ENCODE results near the gene MRPL12.
A peak's percentile ranks its signal among the peaks of the same experiment; 100 is the strongest.

The MRPL12 gene

GRCh38 chr17:81682565-81683207 lies 20.5 kb upstream of the MRPL12 start:
- DNase-seq (ENCODE audit: insufficient read length, low spot score), result no peak
- no peak for TF ChIP-seq CTCF (IDR thresholded peaks at IDR 0.05; ENCODE audit: insufficient read depth, missing control alignments)
- FAIRE-seq, result no peak

- FAIRE-seq (no peak), DNase-seq (ENCODE audit: insufficient read length, low spot score) (no peak)
- TF ChIP-seq CTCF (IDR thresholded peaks at IDR 0.05; ENCODE audit: insufficient read depth, missing control alignments), result no peak
Measured at GRCh38 chr17:81683208-81683583, 20.0 kb upstream of the MRPL12 start.

GRCh38 chr17:81683584-81684441 lies 19.4 kb upstream of the MRPL12 start, which contains the start of the genes ARL16 and HGS:
Gene ARL16 (minus strand): TSS chr17:81683797. CDS start chr17:81683753, 44 bp downstream.
Gene HGS (plus strand): TSS chr17:81684011. CDS start chr17:81684067, 56 bp downstream.
- TF ChIP-seq CTCF (IDR thresholded peaks at IDR 0.05; ENCODE audit: insufficient read depth, missing control alignments), result no peak
- peak; percentile 100 for DNase-seq (ENCODE audit: insufficient read length, low spot score)
- FAIRE-seq, result no peak

- no peak for TF ChIP-seq CTCF (IDR thresholded peaks at IDR 0.05; ENCODE audit: insufficient read depth, missing control alignments)
- no peak for FAIRE-seq
- no peak for DNase-seq (ENCODE audit: insufficient read length, low spot score)
Measured at GRCh38 chr17:81684442-81684911, 18.7 kb upstream of the MRPL12 start.

GRCh38 chr17:81685108-81685507 lies 18.1 kb upstream of the MRPL12 start:
- no peak for FAIRE-seq
- no peak for DNase-seq (ENCODE audit: insufficient read length, low spot score)
- no peak for TF ChIP-seq CTCF (IDR thresholded peaks at IDR 0.05; ENCODE audit: insufficient read depth, missing control alignments)

GRCh38 chr17:81686614-81687013 lies 16.6 kb upstream of the MRPL12 start:
- no peak for FAIRE-seq
- no peak for DNase-seq (ENCODE audit: insufficient read length, low spot score)
- TF ChIP-seq CTCF (IDR thresholded peaks at IDR 0.05; ENCODE audit: insufficient read depth, missing control alignments), result no peak
